ENCODE results near the gene RNF207. TPM values are rescaled to one million over a fixed set of nuclear protein-coding genes. Genes with fewer than 3 reads are reported as not detected.

Gene RNF207
- total RNA-seq, 1 experiment from 2014 or later: 9.2 TPM

DNA sequence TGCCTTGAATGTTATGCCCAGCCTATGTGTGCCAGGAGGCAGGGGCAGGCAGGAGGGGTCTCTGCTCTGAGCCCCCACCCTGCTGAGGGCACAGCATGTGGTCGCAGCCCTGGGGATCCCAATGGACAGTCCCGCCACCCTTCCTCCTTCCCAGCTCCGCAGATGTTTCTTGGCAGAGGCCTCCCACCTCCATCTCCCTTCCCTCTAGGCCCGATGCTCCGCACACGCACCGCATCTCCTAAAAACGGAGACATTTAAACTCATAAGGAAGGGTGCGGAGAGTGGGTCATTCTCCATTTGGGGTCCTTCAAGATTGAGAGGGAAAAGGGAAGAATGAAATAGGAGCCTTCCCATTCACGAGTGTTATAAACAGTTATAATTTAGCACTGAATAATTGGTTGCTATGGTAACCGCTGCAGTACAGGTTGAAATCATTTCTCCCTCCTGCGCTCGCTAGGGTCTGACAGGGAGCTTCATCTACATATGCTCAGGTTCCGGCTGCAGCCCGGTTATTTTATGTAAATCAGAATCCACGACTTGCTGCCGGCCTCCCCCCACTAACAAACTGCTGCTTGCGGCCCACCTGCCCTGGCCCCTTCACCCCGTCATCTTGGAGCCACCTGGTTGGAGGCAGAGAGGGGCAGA is 41.8 kb upstream of the RNF207 start:
- Mint-ChIP-seq H3K9me3 (no peaks in the 10 kb centered on the region), H3K27ac (no peak overlapping the region), H3K27me3 (ENCODE audit: low read depth) (no peaks in the 10 kb centered on the region), H3K36me3 (no peaks in the 10 kb centered on the region), H3K4me1 (peaks cover 6% of the 10 kb centered on the region), H3K4me3 (no peak overlapping the region)
- DNase-seq (ENCODE audit: low spot score): no peak
- ChIA-PET POLR2A (no interaction called here), CTCF (interaction anchor here (0.6 kb wide), 1 partner anchor 41 kb away, joined by 5 read pairs; no protein-coding TSS in a partner anchor)
- TF ChIP-seq, protein P1, sequence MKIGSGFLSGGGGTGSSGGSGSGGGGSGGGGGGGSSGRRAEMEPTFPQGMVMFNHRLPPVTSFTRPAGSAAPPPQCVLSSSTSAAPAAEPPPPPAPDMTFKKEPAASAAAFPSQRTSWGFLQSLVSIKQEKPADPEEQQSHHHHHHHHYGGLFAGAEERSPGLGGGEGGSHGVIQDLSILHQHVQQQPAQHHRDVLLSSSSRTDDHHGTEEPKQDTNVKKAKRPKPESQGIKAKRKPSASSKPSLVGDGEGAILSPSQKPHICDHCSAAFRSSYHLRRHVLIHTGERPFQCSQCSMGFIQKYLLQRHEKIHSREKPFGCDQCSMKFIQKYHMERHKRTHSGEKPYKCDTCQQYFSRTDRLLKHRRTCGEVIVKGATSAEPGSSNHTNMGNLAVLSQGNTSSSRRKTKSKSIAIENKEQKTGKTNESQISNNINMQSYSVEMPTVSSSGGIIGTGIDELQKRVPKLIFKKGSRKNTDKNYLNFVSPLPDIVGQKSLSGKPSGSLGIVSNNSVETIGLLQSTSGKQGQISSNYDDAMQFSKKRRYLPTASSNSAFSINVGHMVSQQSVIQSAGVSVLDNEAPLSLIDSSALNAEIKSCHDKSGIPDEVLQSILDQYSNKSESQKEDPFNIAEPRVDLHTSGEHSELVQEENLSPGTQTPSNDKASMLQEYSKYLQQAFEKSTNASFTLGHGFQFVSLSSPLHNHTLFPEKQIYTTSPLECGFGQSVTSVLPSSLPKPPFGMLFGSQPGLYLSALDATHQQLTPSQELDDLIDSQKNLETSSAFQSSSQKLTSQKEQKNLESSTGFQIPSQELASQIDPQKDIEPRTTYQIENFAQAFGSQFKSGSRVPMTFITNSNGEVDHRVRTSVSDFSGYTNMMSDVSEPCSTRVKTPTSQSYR (CRISPR knock-in tag; IDR thresholded peaks at IDR 0.05): no peak
- no peak for TF ChIP-seq ZNF423 (CRISPR knock-in tag; IDR thresholded peaks at IDR 0.05)
- TF ChIP-seq, protein P2, sequence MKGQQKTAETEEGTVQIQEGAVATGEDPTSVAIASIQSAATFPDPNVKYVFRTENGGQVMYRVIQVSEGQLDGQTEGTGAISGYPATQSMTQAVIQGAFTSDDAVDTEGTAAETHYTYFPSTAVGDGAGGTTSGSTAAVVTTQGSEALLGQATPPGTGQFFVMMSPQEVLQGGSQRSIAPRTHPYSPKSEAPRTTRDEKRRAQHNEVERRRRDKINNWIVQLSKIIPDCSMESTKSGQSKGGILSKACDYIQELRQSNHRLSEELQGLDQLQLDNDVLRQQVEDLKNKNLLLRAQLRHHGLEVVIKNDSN (CRISPR knock-in tag; IDR thresholded peaks at IDR 0.05): no peak
- TF ChIP-seq RORB (CRISPR knock-in tag; IDR thresholded peaks at IDR 0.05): no peak
- no peak for TF ChIP-seq NFATC4 (CRISPR knock-in tag; IDR thresholded peaks at IDR 0.05)
- no peak for TF ChIP-seq KAT7 (CRISPR knock-in tag; IDR thresholded peaks at IDR 0.05; ENCODE audit: borderline replicate concordance)
- TF ChIP-seq ZNF396 (CRISPR knock-in tag; IDR thresholded peaks at IDR 0.05; ENCODE audit: borderline replicate concordance): no peak
- TF ChIP-seq, protein P3, sequence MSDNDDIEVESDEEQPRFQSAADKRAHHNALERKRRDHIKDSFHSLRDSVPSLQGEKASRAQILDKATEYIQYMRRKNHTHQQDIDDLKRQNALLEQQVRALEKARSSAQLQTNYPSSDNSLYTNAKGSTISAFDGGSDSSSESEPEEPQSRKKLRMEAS (CRISPR knock-in tag; IDR thresholded peaks at IDR 0.05): no peak
- TF ChIP-seq EMX1 (CRISPR knock-in tag; IDR thresholded peaks at IDR 0.05): no peak
- TF ChIP-seq, protein P4, sequence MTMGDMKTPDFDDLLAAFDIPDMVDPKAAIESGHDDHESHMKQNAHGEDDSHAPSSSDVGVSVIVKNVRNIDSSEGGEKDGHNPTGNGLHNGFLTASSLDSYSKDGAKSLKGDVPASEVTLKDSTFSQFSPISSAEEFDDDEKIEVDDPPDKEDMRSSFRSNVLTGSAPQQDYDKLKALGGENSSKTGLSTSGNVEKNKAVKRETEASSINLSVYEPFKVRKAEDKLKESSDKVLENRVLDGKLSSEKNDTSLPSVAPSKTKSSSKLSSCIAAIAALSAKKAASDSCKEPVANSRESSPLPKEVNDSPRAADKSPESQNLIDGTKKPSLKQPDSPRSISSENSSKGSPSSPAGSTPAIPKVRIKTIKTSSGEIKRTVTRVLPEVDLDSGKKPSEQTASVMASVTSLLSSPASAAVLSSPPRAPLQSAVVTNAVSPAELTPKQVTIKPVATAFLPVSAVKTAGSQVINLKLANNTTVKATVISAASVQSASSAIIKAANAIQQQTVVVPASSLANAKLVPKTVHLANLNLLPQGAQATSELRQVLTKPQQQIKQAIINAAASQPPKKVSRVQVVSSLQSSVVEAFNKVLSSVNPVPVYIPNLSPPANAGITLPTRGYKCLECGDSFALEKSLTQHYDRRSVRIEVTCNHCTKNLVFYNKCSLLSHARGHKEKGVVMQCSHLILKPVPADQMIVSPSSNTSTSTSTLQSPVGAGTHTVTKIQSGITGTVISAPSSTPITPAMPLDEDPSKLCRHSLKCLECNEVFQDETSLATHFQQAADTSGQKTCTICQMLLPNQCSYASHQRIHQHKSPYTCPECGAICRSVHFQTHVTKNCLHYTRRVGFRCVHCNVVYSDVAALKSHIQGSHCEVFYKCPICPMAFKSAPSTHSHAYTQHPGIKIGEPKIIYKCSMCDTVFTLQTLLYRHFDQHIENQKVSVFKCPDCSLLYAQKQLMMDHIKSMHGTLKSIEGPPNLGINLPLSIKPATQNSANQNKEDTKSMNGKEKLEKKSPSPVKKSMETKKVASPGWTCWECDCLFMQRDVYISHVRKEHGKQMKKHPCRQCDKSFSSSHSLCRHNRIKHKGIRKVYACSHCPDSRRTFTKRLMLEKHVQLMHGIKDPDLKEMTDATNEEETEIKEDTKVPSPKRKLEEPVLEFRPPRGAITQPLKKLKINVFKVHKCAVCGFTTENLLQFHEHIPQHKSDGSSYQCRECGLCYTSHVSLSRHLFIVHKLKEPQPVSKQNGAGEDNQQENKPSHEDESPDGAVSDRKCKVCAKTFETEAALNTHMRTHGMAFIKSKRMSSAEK (CRISPR knock-in tag; IDR thresholded peaks at IDR 0.05; ENCODE audit: borderline replicate concordance): no peak
- TF ChIP-seq, protein P5, sequence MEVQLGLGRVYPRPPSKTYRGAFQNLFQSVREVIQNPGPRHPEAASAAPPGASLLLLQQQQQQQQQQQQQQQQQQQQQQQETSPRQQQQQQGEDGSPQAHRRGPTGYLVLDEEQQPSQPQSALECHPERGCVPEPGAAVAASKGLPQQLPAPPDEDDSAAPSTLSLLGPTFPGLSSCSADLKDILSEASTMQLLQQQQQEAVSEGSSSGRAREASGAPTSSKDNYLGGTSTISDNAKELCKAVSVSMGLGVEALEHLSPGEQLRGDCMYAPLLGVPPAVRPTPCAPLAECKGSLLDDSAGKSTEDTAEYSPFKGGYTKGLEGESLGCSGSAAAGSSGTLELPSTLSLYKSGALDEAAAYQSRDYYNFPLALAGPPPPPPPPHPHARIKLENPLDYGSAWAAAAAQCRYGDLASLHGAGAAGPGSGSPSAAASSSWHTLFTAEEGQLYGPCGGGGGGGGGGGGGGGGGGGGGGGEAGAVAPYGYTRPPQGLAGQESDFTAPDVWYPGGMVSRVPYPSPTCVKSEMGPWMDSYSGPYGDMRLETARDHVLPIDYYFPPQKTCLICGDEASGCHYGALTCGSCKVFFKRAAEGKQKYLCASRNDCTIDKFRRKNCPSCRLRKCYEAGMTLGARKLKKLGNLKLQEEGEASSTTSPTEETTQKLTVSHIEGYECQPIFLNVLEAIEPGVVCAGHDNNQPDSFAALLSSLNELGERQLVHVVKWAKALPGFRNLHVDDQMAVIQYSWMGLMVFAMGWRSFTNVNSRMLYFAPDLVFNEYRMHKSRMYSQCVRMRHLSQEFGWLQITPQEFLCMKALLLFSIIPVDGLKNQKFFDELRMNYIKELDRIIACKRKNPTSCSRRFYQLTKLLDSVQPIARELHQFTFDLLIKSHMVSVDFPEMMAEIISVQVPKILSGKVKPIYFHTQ (CRISPR knock-in tag; IDR thresholded peaks at IDR 0.05): no peak
- no peak for TF ChIP-seq JAZF1 (CRISPR knock-in tag; IDR thresholded peaks at IDR 0.05)
- TF ChIP-seq, protein P6, sequence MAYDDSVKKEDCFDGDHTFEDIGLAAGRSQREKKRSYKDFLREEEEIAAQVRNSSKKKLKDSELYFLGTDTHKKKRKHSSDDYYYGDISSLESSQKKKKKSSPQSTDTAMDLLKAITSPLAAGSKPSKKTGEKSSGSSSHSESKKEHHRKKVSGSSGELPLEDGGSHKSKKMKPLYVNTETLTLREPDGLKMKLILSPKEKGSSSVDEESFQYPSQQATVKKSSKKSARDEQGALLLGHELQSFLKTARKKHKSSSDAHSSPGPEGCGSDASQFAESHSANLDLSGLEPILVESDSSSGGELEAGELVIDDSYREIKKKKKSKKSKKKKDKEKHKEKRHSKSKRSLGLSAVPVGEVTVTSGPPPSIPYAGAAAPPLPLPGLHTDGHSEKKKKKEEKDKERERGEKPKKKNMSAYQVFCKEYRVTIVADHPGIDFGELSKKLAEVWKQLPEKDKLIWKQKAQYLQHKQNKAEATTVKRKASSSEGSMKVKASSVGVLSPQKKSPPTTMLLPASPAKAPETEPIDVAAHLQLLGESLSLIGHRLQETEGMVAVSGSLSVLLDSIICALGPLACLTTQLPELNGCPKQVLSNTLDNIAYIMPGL (CRISPR knock-in tag; IDR thresholded peaks at IDR 0.05): no peak
- no peak for TF ChIP-seq GRHL2 (CRISPR knock-in tag; IDR thresholded peaks at IDR 0.05; ENCODE audit: insufficient replicate concordance, severe bottlenecking)
- TF ChIP-seq ELF4 (CRISPR knock-in tag; IDR thresholded peaks at IDR 0.05; ENCODE audit: low read depth): no peak
- no peak for TF ChIP-seq TEAD4 (CRISPR knock-in tag; IDR thresholded peaks at IDR 0.05)
- no peak for TF ChIP-seq RELA (CRISPR knock-in tag; IDR thresholded peaks at IDR 0.05; ENCODE audit: borderline replicate concordance)
- TF ChIP-seq, protein P7, sequence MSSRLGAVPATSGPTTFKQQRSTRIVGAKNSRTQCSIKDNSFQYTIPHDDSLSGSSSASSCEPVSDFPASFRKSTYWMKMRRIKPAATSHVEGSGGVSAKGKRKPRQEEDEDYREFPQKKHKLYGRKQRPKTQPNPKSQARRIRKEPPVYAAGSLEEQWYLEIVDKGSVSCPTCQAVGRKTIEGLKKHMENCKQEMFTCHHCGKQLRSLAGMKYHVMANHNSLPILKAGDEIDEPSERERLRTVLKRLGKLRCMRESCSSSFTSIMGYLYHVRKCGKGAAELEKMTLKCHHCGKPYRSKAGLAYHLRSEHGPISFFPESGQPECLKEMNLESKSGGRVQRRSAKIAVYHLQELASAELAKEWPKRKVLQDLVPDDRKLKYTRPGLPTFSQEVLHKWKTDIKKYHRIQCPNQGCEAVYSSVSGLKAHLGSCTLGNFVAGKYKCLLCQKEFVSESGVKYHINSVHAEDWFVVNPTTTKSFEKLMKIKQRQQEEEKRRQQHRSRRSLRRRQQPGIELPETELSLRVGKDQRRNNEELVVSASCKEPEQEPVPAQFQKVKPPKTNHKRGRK (CRISPR knock-in tag; IDR thresholded peaks at IDR 0.05; ENCODE audit: borderline replicate concordance): no peak
- ATAC-seq: no peak

Measured in WTC11 (cell line).